ENCODE results near the gene LRRC75A.

DNA sequence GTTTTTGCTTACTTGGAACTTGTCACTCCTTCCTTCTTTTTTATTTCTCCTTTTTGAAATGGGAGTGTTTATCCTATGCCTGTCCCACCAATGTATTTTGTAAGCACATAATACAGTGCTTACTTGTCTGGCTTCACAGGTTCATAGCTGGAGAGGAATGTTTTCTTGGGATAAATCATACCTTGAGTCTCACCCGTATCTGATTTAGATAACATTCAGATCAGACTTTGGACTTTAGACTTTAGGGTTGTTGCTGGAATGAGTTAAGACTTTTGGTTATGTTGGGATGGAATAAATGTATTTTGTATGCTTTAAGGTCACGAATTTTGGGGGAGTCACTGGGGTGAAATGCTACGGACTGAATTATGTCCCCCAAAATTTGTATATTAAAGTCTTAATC, 13.0 kb upstream of the LRRC75A start:
- TF ChIP-seq, protein P1, sequence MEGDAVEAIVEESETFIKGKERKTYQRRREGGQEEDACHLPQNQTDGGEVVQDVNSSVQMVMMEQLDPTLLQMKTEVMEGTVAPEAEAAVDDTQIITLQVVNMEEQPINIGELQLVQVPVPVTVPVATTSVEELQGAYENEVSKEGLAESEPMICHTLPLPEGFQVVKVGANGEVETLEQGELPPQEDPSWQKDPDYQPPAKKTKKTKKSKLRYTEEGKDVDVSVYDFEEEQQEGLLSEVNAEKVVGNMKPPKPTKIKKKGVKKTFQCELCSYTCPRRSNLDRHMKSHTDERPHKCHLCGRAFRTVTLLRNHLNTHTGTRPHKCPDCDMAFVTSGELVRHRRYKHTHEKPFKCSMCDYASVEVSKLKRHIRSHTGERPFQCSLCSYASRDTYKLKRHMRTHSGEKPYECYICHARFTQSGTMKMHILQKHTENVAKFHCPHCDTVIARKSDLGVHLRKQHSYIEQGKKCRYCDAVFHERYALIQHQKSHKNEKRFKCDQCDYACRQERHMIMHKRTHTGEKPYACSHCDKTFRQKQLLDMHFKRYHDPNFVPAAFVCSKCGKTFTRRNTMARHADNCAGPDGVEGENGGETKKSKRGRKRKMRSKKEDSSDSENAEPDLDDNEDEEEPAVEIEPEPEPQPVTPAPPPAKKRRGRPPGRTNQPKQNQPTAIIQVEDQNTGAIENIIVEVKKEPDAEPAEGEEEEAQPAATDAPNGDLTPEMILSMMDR (IDR thresholded peaks at IDR 0.05; ENCODE audit: insufficient read depth, low read length), result no peak
- TF ChIP-seq POLR2AphosphoS5 (IDR thresholded peaks at IDR 0.05; ENCODE audit: low read depth) (no peak), GABPA (IDR thresholded peaks at IDR 0.05; ENCODE audit: low read depth) (no peak), SPI1 (IDR thresholded peaks at IDR 0.05; ENCODE audit: borderline replicate concordance, low read depth) (no peak)
- TF ChIP-seq, protein P2, sequence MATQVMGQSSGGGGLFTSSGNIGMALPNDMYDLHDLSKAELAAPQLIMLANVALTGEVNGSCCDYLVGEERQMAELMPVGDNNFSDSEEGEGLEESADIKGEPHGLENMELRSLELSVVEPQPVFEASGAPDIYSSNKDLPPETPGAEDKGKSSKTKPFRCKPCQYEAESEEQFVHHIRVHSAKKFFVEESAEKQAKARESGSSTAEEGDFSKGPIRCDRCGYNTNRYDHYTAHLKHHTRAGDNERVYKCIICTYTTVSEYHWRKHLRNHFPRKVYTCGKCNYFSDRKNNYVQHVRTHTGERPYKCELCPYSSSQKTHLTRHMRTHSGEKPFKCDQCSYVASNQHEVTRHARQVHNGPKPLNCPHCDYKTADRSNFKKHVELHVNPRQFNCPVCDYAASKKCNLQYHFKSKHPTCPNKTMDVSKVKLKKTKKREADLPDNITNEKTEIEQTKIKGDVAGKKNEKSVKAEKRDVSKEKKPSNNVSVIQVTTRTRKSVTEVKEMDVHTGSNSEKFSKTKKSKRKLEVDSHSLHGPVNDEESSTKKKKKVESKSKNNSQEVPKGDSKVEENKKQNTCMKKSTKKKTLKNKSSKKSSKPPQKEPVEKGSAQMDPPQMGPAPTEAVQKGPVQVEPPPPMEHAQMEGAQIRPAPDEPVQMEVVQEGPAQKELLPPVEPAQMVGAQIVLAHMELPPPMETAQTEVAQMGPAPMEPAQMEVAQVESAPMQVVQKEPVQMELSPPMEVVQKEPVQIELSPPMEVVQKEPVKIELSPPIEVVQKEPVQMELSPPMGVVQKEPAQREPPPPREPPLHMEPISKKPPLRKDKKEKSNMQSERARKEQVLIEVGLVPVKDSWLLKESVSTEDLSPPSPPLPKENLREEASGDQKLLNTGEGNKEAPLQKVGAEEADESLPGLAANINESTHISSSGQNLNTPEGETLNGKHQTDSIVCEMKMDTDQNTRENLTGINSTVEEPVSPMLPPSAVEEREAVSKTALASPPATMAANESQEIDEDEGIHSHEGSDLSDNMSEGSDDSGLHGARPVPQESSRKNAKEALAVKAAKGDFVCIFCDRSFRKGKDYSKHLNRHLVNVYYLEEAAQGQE (IDR thresholded peaks at IDR 0.05; ENCODE audit: insufficient replicate concordance, low read depth), result no peak
